ENCODE data around the gene DPP8.

GRCh38 chr15:65521350-65521749 lies 3.9 kb upstream of the DPP8 start:
- TF ChIP-seq CTCF (IDR thresholded peaks at IDR 0.05), result no peak
- no peak for TF ChIP-seq EP300 (IDR thresholded peaks at IDR 0.05)
- no peak for TF ChIP-seq POLR2AphosphoS5 (IDR thresholded peaks at IDR 0.05)
- no peak for TF ChIP-seq POLR2A (IDR thresholded peaks at IDR 0.05)

All from upper lobe of left lung (tissue), 4 donors.